Psoas muscle (tissue), 8 donors: ENCODE results near the gene PEX5L. TPM values are rescaled to one million over a fixed set of nuclear protein-coding genes. Genes with fewer than 3 reads are reported as not detected.

Experiments
- ATAC-seq, 4 donors: fragments of 200-7000 bp; cut with Tn5 transposase; one replicate each; pipeline ENCODE4 v1.9.1; 2020; ENCODE audit warnings: moderate library complexity in 3 of 4, mild to moderate bottlenecking in 2 of 4
- DNase-seq, 2 donors: peaks; one replicate each; pipeline ENCODE4 v3.0.0-alpha.2; 2020
- H3K27ac ChIP-seq: fragments of 200-600 bp; one replicate; pipeline ENCODE4 v1.8.0; 2022
- H3K27me3 ChIP-seq, 3 donors: fragments of 200-600 bp in 1 of 3; one replicate each; pipeline versions ENCODE4 v1.6.1 to v1.8.0; 2013 to 2022; ENCODE audit warnings: low read length in 2 of 3, mild to moderate bottlenecking in 2 of 3, moderate library complexity in 1 of 3; ENCODE audit not compliant: insufficient read depth in 3 of 3
- H3K36me3 ChIP-seq, 2 donors: fragments of 200-600 bp in 1 of 2; one replicate each; pipeline versions ENCODE4 v1.6.1 to v1.8.0; 2013 to 2022; ENCODE audit warnings: low read depth in 1 of 2, mild to moderate bottlenecking in 1 of 2, moderate library complexity in 1 of 2; ENCODE audit not compliant: insufficient read depth in 1 of 2
- H3K4me1 ChIP-seq: fragments of 200-600 bp; one replicate; pipeline ENCODE4 v1.8.0; 2022
- H3K4me3 ChIP-seq: fragments of 200-600 bp; one replicate; pipeline ENCODE4 v1.8.0; 2022; ENCODE audit warnings: mild to moderate bottlenecking
- H3K9me3 ChIP-seq: fragments of 200-600 bp; one replicate; pipeline ENCODE4 v1.8.0; 2022
- CTCF ChIP-seq: fragments of 200-600 bp; IDR thresholded peaks from one replicate; pipeline ENCODE4 v1.8.0; 2022; ENCODE audit warnings: antibody characterized with exemption
- WGBS, 3 donors: extraction: QIAGEN DNeasy Blood & Tissue Kit; methylation state at CpG; one replicate each; pipeline versions ENCODE4 v1.1.6 to v1.1.7; 2013; 5-methylcytosine and 5-hydroxymethylcytosine counted together
- intact Hi-C, 2 donors: fragments of 100-400 bp; cut with DNase I; formaldehyde crosslinking; loops; one replicate each; pipeline versions ENCODE4 v1.11.0 to v1.14.2; 2022
- polyA plus RNA-seq, 3 donors: library from polyadenylated mRNA; stranded (reverse); fragments of 200-250 nt; gene quantifications; one replicate each; pipeline ENCODE4 v1.2.3, GENCODE V29; 2013
- total RNA-seq, 4 donors: library from RNA; stranded (reverse); fragmentation: NEBNext Ultra II Directional in 2 of 4; extraction: Animal tissue kit (Norgen Biotek cat#: 25700) in 2 of 4; gene quantifications; one replicate each; pipeline versions ENCODE4 v1.2.1 to v1.2.4, GENCODE V29; 2021 to 2023
- donor health status: healthy with polysubstance abuse.
- donor health status: DM: no; HTN: no; CAD: no; lungs with moderate emphysema.
- donor health status: Bipolar disorder and iron deficiency.
- donor health status: healthy.
- donor health status: DM: yes; HTN: yes; CAD: no.
- donor health status: DM: no; HTN: no; CAD: no.
- donor health status: DM: no; HTN: no; CAD: no.
- donor health status: DM: yes; HTN: yes; CAD: no.

PEX5L gene
- total and polyA plus RNA-seq, 7 donors: 0.14 TPM; not detected in 6

GRCh38 chr3:179837374-179837773 is 199.4 kb downstream of the PEX5L start:
- intact Hi-C loops: no loop called here
- Histone ChIP-seq H3K4me1 (no peaks in the 10 kb centered on the region), H3K9me3 (no peaks in the 10 kb centered on the region), H3K4me3 (no peak overlapping the region), H3K27ac (no peak overlapping the region), H3K27me3 (no peaks in the 10 kb centered on the region), H3K36me3 (no peaks in the 10 kb centered on the region)
- ATAC-seq: no peak
- 64 to 79% (median 68%) methylated on average over 2 of the region's 2 CpGs for WGBS, 3 donors
- no peak for DNase-seq
- no peak for TF ChIP-seq CTCF

- no peak for TF ChIP-seq CTCF
- Histone ChIP-seq H3K36me3 (no peaks in the 10 kb centered on the region), H3K27ac (no peak overlapping the region), H3K4me3 (no peak overlapping the region), H3K27me3 (no peaks in the 10 kb centered on the region), H3K9me3 (no peaks in the 10 kb centered on the region), H3K4me1 (no peaks in the 10 kb centered on the region)
- intact Hi-C loops: no loop called here
- no peak for DNase-seq
- no peak for ATAC-seq
Measured at GRCh38 chr3:179833294-179833693, 203.4 kb downstream of the PEX5L start.

DNA sequence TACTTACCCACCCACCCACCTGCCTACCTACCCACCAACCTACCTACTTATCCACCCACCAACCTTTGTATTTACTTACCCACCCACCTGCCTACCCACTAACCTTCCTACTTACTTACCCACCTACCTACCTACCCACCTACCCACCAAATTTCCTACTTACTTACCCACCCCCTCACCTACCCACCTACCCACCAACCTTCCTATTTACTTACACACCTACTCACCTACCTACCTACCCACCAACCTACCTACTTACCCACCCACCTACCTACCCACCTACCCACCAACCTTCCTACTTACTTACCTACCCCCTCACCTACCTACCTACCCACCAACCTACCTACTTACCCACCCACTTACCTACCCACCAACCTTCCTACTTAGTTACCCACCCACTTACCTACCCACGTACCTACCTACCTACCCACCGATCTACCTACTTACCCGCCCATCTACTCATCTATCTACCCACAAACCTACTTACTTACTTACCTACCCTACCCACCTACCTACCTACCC is 204.3 kb downstream of the PEX5L start:
- no peak for ATAC-seq
- 93 to 98% (median 97%) methylated on average over 3 of the region's 3 CpGs for WGBS, 3 donors
- intact Hi-C loops: no loop called here
- no peaks in the 10 kb centered on the region for H3K27me3 ChIP-seq
- H3K27ac ChIP-seq: no peak overlapping the region
- H3K4me3 ChIP-seq: no peak overlapping the region
- H3K36me3 ChIP-seq: no peaks in the 10 kb centered on the region
- DNase-seq: no peak
- no peaks in the 10 kb centered on the region for H3K4me1 ChIP-seq
- no peaks in the 10 kb centered on the region for H3K9me3 ChIP-seq
- no peak for TF ChIP-seq CTCF

GRCh38 chr3:179829401-179829800 is 207.3 kb downstream of the PEX5L start:
- H3K27ac ChIP-seq: no peak overlapping the region
- no peaks in the 10 kb centered on the region for H3K27me3 ChIP-seq
- TF ChIP-seq CTCF: no peak
- intact Hi-C loops: no loop called here
- DNase-seq (no peak), ATAC-seq (no peak)
- no peaks in the 10 kb centered on the region for H3K4me1 ChIP-seq
- no peaks in the 10 kb centered on the region for H3K36me3 ChIP-seq
- 46 to 63% (median 53%) methylated on average over 5 of the region's 5 CpGs for WGBS, 3 donors
- H3K9me3 ChIP-seq: no peaks in the 10 kb centered on the region
- no peak overlapping the region for H3K4me3 ChIP-seq

- TF ChIP-seq CTCF: no peak
- no peak for ATAC-seq
- DNase-seq: no peak
- no peak overlapping the region for H3K4me3 ChIP-seq
- H3K27me3 ChIP-seq: no peaks in the 10 kb centered on the region
- intact Hi-C loops: no loop called here
- no peaks in the 10 kb centered on the region for H3K4me1 ChIP-seq
- H3K36me3 ChIP-seq: no peaks in the 10 kb centered on the region
- WGBS, 3 donors: 68 to 77% (median 73%) methylated on average over 2 of the region's 2 CpGs
- H3K9me3 ChIP-seq: no peaks in the 10 kb centered on the region
- H3K27ac ChIP-seq: no peak overlapping the region
Measured at GRCh38 chr3:179828738-179829137, 208.0 kb downstream of the PEX5L start.
